A549 (cell line): ENCODE data around the gene ENPP1.

Experiments used
- CBX8 ChIP-seq: fragments of 200-600 bp; sonication (generic); IDR thresholded peaks from 2 replicates; pipeline ENCODE4 v1.6.1; 2016
- CEBPB ChIP-seq, 2 experiments: fragments of >200 bp in 1 of 2; sonication (Bioruptor Twin) in 1 of 2; formaldehyde crosslinking in 1 of 2; IDR thresholded peaks; 2 replicates each; pipeline ENCODE4 v1.6.1; 2012 to 2016
- CHD2 ChIP-seq: fragments of 150-350 bp; IDR thresholded peaks from 2 replicates; pipeline ENCODE4 v1.6.1; 2014; ENCODE audit warnings: low read length; ENCODE audit not compliant: partially characterized antibody
- CTCF ChIP-seq: fragments of >200 bp; sonication (Bioruptor Twin); formaldehyde crosslinking; IDR thresholded peaks from 3 replicates; pipeline ENCODE4 v1.5.1; 2016
- ELK1 ChIP-seq: fragments of 150-350 bp; IDR thresholded peaks from 2 replicates; pipeline ENCODE4 v1.6.1; 2014; ENCODE audit warnings: low read depth, mild to moderate bottlenecking, low read length
- EP300 ChIP-seq, 2 experiments: fragments of >200 bp; sonication (Bioruptor Twin); formaldehyde crosslinking; IDR thresholded peaks; 2 replicates in 1 of 2; 3 replicates in 1 of 2; pipeline ENCODE4 v1.6.1; 2016 to 2017
- HES2 ChIP-seq: fragments of >200 bp; sonication (Bioruptor Twin); formaldehyde crosslinking; IDR thresholded peaks from 2 replicates; pipeline ENCODE4 v1.6.1; 2016
- HMGXB4 ChIP-seq: fragments of 250-450 bp; sonication (Bioruptor Pico); IDR thresholded peaks from 2 replicates; pipeline ENCODE4 v1.5.0; 2021; ENCODE audit warnings: mild to moderate bottlenecking, moderate library complexity, borderline replicate concordance
- HOXA7 ChIP-seq: fragments of 250-450 bp; sonication (Bioruptor Pico); IDR thresholded peaks from 2 replicates; pipeline ENCODE4 v1.5.0; 2020; ENCODE audit warnings: mild to moderate bottlenecking, moderate library complexity
- MYC ChIP-seq: IDR thresholded peaks from 2 replicates; pipeline ENCODE4 v1.6.1; 2012; ENCODE audit warnings: mild to moderate bottlenecking, inconsistent platforms, low read length, improper control_type of control experiment, borderline replicate concordance
- POLR2A ChIP-seq: IDR thresholded peaks from 2 replicates; pipeline ENCODE4 v1.6.1; 2012; ENCODE audit warnings: mild to moderate bottlenecking, low read length
- RCOR1 ChIP-seq: fragments of 150-350 bp; IDR thresholded peaks from 2 replicates; pipeline ENCODE4 v1.6.1; 2014; ENCODE audit warnings: antibody characterized with exemption, low read length, low read depth
- REST ChIP-seq: fragments of 200-600 bp; sonication (generic); IDR thresholded peaks from 2 replicates; pipeline ENCODE4 v1.6.1; 2016; ENCODE audit warnings: antibody characterized with exemption, mild to moderate bottlenecking, moderate library complexity
- SMC3 ChIP-seq: fragments of >200 bp; sonication (Bioruptor Twin); formaldehyde crosslinking; IDR thresholded peaks from 3 replicates; pipeline ENCODE4 v1.6.1; 2018; ENCODE audit warnings: inconsistent platforms

- TF ChIP-seq EP300 (IDR thresholded peaks at IDR 0.05): no peak
- no peak for TF ChIP-seq POLR2A
- TF ChIP-seq ELK1: no peak
- no peak for TF ChIP-seq MYC
- TF ChIP-seq CTCF: no peak
- TF ChIP-seq CEBPB (IDR thresholded peaks at IDR 0.05): no peak
- TF ChIP-seq CBX8: no peak
- no peak for TF ChIP-seq REST
- no peak for TF ChIP-seq HMGXB4 (CRISPR knock-in tag)
- TF ChIP-seq RCOR1: no peak
- TF ChIP-seq SMC3: no peak
- TF ChIP-seq CHD2: no peak
- TF ChIP-seq HES2: no peak
- TF ChIP-seq HOXA7: no peak
These were observed 70.4 kb downstream of the ENPP1 start for GRCh38 chr6:131877999-131878789.
